GM19452 (cell line): ENCODE data around the gene PHLDB2.

Experiments
- ATAC-seq: cut with Tn5 transposase; IDR thresholded peaks from one replicate; pipeline ENCODE4 v1.9.1; 2021; ENCODE audit not compliant: unreplicated experiment

The PHLDB2 gene

GRCh38 chr3:111989061-111989678 lies 130.1 kb downstream of the PHLDB2 start:
- peak; percentile 87 for ATAC-seq

- ATAC-seq: no peak
Measured at GRCh38 chr3:111993038-111993437, 134.0 kb downstream of the PHLDB2 start.

DNA sequence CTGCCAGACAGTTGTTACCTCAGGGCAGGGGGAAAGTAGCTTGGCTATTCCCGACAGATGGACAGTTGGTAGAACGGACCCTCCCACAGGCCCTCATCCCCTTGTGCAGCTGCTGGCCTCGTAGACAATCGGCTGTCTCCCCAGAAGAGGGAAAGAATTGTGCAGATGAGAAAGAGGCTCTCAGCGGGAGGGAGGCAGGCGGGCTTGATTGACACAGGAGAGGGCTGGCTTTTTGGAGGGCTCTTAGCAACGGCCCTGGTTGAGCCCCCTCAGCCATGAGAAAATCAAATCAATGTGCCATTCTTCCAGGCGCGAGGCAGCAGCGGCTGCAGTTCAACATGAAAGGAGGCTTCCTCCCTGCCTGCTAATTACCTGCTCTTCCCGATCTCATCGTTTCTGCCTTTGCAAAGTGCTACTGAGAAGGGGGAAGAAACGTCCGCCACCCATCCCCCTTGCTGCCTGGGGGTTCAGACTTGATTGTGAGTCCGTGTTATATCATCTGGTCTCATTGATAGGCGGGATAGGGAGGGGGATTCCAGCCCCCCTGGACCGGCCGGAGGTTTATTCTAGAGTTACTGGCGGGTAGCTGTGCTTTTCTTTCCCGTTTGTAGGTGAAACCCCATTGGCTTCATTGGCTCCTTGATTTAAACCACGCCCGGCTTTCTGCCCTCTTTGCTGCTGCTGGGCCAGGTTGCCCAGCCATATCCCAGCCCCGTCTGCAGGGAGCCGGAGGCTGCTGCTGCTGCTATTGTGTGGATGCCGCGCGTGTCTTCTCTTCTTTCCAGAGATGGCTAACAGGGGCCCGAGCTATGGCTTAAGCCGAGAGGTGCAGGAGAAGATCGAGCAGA lies 139.8 kb downstream of the PHLDB2 start, which contains the start of gene TAGLN3:
Gene TAGLN3, plus strand, starts transcription at position 287 of the 848 bp plus-strand sequence. Its CDS starts 501 bp downstream, at position 788.
- ATAC-seq: peak; percentile 51

- ATAC-seq: no peak
Measured at GRCh38 chr3:111999484-112000324, 140.6 kb downstream of the PHLDB2 start.

- no peak for ATAC-seq
Measured at GRCh38 chr3:112000367-112000771, 141.3 kb downstream of the PHLDB2 start.

DNA sequence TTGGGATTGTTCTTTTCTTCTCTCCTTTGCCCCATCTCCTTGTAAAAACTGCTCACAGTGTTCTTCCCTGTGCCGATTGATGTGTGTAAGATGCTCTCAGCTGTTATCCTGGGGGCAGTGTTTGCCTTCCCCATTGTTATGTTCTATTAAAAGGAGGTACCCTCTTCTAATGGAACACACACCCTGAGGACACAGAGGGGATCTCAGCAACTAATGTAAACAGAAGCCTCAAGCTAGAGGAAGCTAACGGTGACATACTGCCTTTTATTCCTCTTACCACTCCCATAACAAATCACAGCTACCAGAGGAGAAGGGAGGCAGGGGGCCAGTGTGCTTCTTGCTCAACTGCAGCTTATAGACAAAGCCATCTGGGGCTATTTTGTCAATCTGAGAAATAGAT lies 141.9 kb downstream of the PHLDB2 start:
- no peak for ATAC-seq

GRCh38 chr3:112001526-112001925 lies 142.5 kb downstream of the PHLDB2 start:
- no peak for ATAC-seq

- ATAC-seq: no peak
Measured at GRCh38 chr3:112002096-112002971, 143.3 kb downstream of the PHLDB2 start.

DNA sequence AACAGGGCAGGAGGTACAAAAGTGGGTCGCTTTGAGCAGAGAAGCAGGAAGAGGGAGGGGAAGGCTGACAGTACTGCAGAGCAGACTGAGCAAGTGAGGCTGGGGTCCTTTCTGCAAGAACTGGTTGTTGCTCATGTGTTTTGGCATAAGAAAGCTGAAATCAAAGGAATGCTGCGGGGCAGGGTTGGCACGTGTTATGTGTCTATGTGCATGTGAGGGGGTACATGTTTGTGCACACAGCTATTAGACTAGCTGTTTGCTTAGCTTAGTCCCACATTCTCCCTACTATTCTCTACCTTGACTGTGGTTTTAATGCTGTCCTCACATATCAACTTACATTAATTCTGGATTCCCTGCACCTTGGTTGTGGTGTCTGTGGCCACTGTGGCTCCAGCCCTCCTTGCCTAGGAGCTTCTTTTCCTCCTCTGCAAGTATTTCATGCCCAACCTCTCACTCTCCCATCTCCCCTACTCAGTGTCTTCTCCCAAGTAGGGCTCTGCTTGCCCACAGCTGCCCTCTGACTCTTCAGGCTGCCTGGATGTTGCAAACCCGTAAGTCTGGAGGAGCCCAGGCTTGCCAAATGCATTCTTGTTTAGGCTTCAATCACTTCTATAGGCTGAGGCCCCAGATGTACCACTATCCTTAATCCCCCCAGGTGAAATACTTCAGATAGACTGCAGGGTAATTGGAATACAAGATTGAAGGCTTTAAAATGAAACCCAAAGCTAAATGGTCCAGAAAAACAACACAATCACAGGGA lies 144.4 kb downstream of the PHLDB2 start:
- no peak for ATAC-seq

DNA sequence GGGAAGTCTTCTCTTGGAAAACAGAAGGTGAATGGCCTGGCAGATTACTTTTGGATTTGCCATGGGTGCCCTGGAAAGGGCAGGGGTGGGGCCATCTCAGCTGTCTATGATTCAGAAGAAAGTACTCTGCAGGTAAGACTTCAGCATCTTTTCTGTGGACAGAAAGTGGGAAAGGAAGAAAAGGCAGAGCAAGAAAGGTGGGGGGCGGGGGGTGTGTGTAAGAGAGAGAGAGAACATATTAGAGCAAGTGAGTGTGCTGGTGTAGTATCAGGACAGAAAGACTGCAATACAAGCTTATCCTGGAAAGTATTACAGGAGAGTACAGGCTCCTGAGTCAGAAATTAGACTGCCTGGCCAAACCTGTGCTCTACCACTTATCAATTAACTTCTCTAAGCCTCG lies 145.1 kb downstream of the PHLDB2 start:
- no peak for ATAC-seq

DNA sequence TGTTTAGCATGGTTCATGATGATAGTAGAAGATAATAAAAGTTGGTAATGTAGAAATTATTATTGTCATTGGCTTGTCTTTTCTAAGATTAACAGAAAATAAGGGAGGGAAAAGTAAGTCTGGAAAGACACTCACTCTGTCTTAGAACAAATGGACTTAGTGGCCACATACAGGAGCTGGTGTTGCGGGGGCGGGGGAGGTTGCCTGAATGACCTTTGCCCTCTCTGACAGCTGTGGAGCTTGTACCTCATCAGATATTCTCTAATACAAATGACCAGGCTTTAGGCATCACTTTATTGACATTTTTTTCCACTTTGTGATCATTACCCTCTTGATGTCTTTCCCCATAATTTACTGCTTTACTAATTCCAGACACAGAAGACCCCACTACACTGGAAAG lies 145.6 kb downstream of the PHLDB2 start:
- no peak for ATAC-seq

GRCh38 chr3:112005091-112005672 lies 146.1 kb downstream of the PHLDB2 start:
- no peak for ATAC-seq

DNA sequence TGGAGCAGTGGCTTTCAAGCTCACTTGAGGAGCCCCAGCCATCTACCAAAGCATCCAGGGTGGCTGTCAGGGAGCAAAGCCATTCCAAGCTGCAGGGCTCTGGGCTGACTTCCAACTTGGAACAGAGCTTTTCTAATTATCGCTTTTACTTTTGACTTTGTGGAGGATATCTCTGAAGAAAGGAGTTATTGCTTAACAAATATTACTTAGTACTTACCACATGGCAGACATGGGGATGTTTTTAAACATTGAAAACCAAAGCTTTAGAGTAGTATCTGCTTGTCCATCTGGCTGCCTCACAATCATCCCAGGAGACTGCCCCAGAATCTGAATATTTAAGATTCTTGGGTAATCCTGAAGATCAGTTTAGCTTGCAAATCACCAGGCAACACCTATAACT lies 148.6 kb downstream of the PHLDB2 start:
- no peak for ATAC-seq

GRCh38 chr3:112009670-112010069 lies 150.6 kb downstream of the PHLDB2 start:
- ATAC-seq: no peak

DNA sequence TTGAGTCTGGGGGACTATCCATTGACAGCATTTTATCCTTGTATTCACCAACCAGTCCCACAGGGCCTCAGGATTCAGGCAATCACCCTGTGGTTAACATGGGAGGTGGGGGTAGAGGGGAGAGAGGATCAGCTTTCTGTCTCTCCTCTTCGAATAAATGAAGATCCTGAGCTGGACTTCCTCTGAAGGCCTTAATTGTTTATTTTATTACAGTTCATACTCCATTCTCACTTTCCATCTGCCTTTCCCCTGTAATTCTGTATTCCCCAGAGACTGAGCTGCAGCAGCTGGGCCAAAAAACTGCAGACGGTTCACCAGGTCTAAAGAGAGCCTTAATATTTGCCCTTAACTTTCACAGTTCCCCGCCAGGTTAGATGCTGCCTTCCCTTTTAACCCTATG lies 151.6 kb downstream of the PHLDB2 start:
- no peak for ATAC-seq

GRCh38 chr3:112011376-112011940 lies 152.4 kb downstream of the PHLDB2 start:
- ATAC-seq: no peak

DNA sequence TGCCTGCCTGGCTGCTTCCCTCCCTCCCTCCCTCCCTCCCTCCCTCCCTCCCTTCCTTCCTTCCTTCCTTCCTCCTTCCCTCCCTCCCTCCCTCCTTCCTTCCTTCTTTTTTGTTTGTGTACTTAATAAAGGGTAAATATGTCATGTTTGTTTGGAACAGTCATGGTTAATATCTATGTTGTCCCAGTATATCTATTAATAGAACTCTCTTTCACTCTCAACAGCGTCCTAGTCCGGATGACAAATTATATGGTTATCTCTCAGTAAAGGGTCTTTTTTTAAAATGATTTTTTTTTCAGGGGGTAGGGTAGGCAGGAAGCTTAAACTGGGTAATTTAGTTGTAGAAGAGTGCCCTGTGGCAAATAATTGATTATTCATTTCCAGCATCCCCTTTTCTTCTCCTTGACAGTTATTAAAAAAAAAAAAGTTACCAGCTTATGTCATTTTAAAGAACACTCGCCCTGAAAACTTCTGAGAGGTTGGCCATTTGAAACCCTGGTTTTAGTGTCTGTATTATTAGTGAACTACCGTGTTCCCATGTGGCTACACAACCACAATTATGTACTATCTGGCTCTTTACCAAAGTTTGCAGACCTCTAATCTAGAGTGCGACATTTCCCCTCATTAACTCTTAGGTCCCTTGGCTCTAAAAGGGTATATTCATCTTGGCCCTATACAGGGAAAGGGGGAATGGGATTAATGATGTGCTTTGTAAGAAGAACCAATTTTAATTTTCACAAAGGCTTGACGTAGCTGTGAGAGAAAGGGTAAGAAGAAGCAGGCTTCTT lies 153.3 kb downstream of the PHLDB2 start:
- no peak for ATAC-seq

- peak; percentile 80 for ATAC-seq
Measured at GRCh38 chr3:112013058-112013783, 154.2 kb downstream of the PHLDB2 start.
